GM12892 (cell line): ENCODE data around the gene PHPT1.

Experiments
- POLR2A ChIP-seq: IDR thresholded peaks from 2 replicates; pipeline ENCODE4 v1.6.1; 2011; ENCODE audit warnings: low read depth, low read length, control low read depth
- POLR2AphosphoS5 ChIP-seq: IDR thresholded peaks from 2 replicates; pipeline ENCODE4 v1.6.1; 2011; ENCODE audit warnings: low read depth, low read length, control low read depth
- TAF1 ChIP-seq: IDR thresholded peaks from 2 replicates; pipeline ENCODE4 v1.6.1; 2011; ENCODE audit warnings: low read depth, mild to moderate bottlenecking, control low read depth, low read length, borderline replicate concordance

DNA sequence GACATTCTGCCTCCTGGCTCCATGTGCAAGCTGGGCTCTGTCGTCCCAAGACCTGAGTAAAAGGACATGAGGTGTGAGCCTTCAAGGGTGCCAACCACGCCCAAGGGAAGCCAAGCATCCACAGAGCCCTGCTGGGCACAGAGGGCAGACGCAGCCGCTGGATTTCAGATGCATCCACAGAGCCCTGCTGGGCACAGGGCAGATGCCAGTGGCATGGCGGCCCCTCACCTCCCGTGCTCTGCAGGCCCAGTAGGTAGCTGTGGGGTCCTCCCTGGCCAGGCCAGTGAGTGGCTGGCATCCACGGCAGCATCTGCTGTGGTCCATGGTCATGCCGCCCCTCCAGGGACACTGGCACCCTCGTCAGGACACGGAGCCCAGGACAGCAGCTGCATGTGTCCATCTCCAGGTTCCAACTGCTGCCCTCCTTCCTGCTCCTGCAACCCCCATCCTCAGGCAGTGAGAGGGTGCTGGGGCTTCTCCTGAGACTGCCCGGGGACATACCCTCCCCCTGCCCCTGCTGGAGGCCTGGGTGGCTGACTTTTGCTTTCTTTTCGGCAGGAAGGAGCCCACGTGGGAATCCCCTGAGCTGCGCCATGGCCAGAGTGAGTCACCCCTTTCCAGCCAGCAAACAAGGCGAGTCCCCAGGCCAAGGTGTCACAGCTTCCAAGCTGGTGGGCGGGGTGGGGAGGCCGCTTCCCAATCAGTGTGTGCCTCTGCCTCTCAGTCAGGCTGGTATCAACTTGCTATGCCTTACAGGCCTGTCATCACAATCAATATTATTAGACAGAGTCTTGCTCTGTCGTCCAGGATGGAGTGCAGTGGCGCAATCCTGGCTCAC lies 33.1 kb downstream of the PHPT1 start:
- peak; percentile 52; the same call in 1 of the 2 replicates for TF ChIP-seq POLR2A
- no peak for TF ChIP-seq POLR2AphosphoS5
- 0 out of 2 replicates have a peak, but pooled peaks have one; percentile 0 for TF ChIP-seq TAF1
